GM12865 (cell line): ENCODE results near the gene SNU13.
"Not testable (repeated sequence)": the region's sequence is repeated elsewhere in the genome, so short reads cannot be mapped to it uniquely, and the experiment has no call there.

Experiments
- DNase-seq: peaks from one replicate; pipeline ENCODE4 v3.0.0; 2010; ENCODE audit warnings: low read depth
- H3K4me3 ChIP-seq: 2 replicates; pipeline ENCODE4 v1.5.1; 2011; ENCODE audit warnings: mild to moderate bottlenecking, low read depth, low read length, control low read depth
- TF ChIP-seq, protein P1 (sequence below): IDR thresholded peaks from 2 replicates; pipeline ENCODE4 v1.5.1; 2011; ENCODE audit warnings: low read length, control low read depth, low read depth, inconsistent platforms; ENCODE audit not compliant: insufficient read depth; ENCODE audit errors: missing control alignments

Gene SNU13

DNA sequence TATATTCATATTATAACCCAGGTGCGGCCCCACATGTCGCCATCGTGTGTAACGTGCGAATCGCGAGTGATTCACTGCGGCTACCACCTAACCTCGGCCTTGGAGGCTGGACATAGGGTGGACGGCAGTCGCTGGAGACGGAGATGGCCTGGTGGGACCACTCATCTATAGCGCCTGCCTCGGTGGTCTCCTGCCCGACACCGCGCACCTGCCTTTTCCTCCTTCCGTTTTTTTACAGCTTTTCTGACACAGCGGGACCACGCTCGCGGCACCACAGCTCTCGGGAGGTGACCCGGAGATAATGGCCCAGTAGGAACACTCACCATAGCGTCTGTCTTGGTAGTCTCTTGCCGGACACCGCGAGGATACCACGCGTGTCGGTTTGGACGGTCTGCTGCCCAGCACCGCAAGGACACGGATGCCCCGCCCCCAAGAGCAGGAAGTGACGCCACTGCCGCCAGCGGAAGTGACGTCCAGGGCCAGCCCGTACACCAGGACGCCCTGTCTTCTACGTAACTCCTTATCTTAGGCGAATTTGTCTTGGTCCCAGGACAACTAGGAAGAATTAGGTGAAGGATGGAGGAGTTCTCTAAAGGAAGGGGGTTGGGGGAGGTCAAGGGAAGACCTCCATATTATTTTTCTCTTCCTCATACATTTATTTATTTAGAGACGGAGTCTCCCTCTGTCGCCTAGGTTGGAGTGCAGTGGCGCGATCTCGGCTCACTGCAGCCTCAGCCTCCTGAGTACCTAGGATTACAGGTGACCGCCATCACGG is 6.4 kb downstream of the SNU13 start:
- DNase-seq = peak; percentile 88
- TF ChIP-seq, protein P1, sequence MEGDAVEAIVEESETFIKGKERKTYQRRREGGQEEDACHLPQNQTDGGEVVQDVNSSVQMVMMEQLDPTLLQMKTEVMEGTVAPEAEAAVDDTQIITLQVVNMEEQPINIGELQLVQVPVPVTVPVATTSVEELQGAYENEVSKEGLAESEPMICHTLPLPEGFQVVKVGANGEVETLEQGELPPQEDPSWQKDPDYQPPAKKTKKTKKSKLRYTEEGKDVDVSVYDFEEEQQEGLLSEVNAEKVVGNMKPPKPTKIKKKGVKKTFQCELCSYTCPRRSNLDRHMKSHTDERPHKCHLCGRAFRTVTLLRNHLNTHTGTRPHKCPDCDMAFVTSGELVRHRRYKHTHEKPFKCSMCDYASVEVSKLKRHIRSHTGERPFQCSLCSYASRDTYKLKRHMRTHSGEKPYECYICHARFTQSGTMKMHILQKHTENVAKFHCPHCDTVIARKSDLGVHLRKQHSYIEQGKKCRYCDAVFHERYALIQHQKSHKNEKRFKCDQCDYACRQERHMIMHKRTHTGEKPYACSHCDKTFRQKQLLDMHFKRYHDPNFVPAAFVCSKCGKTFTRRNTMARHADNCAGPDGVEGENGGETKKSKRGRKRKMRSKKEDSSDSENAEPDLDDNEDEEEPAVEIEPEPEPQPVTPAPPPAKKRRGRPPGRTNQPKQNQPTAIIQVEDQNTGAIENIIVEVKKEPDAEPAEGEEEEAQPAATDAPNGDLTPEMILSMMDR = no peak
- peak overlapping the region; percentile 68 for H3K4me3 ChIP-seq

DNA sequence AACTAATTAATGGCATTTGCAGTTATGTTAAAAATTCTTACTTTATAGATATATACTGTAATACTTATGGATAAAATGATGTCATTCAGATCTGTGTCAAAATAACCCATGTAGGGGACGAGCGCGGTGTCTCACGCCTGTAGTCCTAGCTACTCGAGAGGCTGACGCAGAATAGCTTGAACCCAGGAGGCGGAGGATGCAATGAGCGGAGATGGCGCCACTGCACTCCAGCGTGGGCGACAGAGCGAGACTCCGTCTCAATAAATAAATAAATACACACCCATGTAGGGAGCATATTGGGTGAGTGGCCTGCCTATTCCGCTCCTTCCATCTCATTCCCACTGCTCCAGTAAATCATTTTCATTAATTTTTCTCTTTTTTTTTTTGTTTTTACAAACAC is 7.1 kb downstream of the SNU13 start:
- DNase-seq = no peak
- peak overlapping the region; percentile 68 for H3K4me3 ChIP-seq
- TF ChIP-seq, protein P1 = no peak

DNA sequence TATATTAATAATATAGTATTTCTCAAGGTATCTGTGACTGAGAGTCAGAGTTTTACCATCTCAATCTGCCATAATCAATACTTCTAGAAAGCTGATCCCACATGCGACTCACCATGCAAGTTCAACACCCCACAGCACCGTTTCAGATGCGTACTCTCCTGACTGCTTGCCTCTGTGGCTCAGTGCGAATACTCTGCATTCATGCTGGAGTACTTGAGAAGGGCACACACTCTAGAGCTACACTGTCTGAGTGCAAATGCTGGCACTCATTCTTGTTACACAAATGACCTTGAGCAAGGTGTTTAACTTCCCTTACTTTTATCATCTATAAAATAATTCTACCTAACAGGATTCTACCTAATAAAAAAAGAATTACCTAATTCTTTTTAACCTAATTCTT is 12.5 kb downstream of the SNU13 start:
- no peak for DNase-seq
- H3K4me3 ChIP-seq = no peak overlapping the region
- TF ChIP-seq, protein P1 = no peak

DNA sequence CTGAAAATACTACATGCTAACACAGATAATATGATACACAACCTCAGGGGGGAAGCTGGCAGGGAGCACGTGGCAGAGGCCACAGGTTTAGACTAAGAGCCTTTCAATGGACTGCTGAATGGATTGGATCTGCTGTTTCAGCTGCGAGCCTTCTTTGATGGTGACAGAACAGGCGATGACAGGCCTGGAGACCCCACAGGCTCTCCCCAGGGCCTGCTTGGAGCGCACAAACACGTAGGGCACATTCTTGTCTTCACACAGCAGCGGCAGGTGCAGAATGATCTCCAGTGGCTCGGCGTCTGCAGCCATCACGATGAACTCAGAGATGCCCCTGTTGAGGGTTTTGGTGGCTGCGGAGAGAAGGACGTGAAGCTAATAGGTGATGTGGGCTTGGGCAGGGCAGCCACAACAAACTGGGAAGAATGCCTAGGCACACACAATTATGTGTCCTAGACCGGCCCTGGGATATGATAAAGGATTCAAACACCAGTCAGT is 13.8 kb downstream of the SNU13 start:
- TF ChIP-seq, protein P1 = no peak
- H3K4me3 ChIP-seq = no peak overlapping the region
- no peak for DNase-seq

DNA sequence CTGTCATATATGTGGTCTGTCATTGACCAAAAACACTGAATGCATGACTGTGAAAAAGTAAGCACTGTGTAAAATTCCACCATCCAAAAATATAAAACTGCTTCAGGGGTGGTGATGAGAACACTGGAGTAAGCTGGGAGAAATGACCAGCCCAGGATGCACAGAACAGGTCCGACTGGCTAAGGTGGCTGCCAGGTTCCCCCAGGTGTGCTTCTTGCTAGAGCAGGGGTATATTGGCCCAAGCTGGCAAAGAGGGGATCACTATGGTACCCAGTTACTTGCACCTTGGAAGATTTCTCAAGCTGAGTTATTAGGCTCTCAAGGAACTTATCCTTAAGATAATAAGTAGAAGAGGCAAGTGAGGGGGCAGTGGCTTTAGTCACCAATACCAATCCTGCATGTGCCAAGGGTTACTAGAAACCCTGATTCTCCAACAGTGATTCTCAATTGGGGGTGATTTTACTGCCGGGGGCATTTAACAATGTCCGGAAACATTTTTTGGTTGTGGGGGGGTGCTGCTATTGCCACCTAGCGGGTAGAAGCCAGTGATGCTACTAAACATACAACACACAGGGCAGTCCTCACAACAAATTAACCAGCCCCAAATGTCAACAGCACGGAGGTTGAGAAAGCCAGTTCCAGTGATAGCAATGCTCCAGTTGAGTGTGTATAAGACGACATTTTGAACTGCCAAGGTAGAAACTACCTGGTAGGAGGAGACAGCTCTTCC is 15.7 kb downstream of the SNU13 start:
- DNase-seq = peak; percentile 59
- H3K4me3 ChIP-seq = no peak overlapping the region
- TF ChIP-seq, protein P1 = peak; percentile 74

DNA sequence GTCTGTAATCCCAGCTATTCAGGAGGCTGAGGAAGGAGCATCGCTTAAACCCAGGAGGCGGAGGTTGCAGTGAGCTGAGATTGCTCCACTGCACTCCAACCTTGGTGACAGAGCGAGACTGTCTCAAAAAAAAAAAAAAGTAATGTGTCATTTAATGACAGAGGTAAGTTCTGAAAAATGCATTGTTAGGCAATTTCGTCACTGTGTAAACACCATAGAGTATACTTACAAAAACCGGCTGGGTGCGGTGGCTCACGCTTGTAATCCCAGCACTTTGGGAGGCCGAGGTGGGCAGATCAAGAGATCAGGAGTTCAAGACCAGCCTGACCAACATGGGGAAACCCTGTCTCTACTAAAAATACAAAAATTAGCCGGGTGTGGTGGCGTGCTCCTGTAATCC is 16.6 kb downstream of the SNU13 start:
- not testable (repeated sequence) for H3K4me3 ChIP-seq, DNase-seq

DNA sequence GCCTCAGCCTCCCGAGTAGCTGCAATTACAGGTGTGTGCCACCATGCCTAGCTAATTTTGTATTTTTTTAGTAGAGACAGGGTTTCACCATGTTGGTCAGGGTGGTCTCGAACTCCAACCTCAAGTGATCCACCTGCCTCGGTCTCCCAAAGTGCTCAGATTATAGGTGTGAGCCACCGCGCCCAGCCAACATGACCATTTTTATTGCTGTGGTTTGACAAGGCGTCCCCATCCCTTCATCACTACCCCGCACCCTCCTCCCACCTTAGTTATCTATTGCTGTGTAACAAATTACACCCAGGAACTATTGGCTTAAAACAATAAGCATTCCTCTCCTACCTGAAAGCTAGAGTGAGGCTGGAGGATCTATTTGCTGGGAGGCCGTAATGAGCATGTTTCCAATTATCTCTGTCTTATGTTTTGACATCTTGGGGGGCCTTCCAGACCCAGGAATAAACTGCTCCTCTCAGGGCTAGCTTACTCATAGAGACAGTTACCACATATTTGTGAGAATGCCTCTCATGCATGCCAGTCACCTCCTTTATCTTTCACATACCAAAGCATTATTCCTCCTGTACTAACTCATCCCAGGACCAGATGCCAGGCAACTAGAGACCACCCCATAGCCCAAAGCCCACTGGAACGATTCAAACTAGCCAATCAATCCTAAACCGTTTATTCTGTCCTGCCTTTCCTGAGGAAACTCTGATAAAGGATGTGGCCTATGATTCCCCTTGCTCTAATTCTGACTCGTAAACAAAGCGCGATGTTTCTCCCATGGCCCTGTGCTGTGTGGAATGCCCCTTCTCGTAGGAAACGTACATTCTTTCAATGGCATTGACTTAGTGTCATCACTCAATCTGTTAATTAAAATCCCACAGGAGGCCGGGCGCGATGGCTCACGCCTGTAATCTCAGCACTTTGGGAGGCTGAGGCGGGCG is 19.4 kb downstream of the SNU13 start:
- H3K4me3 ChIP-seq = no peak overlapping the region
- TF ChIP-seq, protein P1 = no peak
- DNase-seq = no peak
